Sigmoid colon (tissue), 4 donors: Measurements from ENCODE around the gene EPX.

Source experiments
- CTCF ChIP-seq, 4 experiments: fragments of 450-650 bp in 3 of 4; fragments of 200-600 bp in 1 of 4; IDR thresholded peaks; one replicate each; pipeline ENCODE4 v1.5.1; 2016 to 2019; ENCODE audit warnings: antibody characterized with exemption in 4 of 4, mild to moderate bottlenecking in 3 of 4, moderate library complexity in 2 of 4
- EP300 ChIP-seq, 4 donors: sonication (generic); formaldehyde crosslinking; IDR thresholded peaks; one replicate each; pipeline ENCODE4 v1.6.1; 2017; ENCODE audit warnings: antibody characterized with exemption in 4 of 4
- POLR2A ChIP-seq, 2 donors: fragments of 450-650 bp; IDR thresholded peaks; one replicate each; pipeline ENCODE4 v1.6.1; 2016; ENCODE audit warnings: antibody characterized with exemption in 2 of 2, mild to moderate bottlenecking in 2 of 2, moderate library complexity in 2 of 2
- POLR2AphosphoS5 ChIP-seq, 4 donors: sonication (generic); formaldehyde crosslinking; IDR thresholded peaks; one replicate each; pipeline ENCODE4 v1.6.1; 2017; ENCODE audit warnings: antibody characterized with exemption in 4 of 4

- TF ChIP-seq CTCF (IDR thresholded peaks at IDR 0.05) (no peak), POLR2A (IDR thresholded peaks at IDR 0.05) (no peak), POLR2AphosphoS5 (IDR thresholded peaks at IDR 0.05) (no peak), EP300 (IDR thresholded peaks at IDR 0.05) (no peak)
These were observed 40.2 kb downstream of the EPX start for GRCh38 chr17:58232707-58233156.
